Smooth muscle cell (in vitro differentiated cells): Measurements from ENCODE around the gene RMND5A. TPM values are rescaled to one million over a fixed set of nuclear protein-coding genes. Genes with fewer than 3 reads are reported as not detected.

ENCODE experiments used
- DNase-seq: peaks from one replicate; lab custom pipeline; 2025; ENCODE audit not compliant: unreplicated experiment; lab: John Stamatoyannopoulos, UW
- H2AFZ ChIP-seq: fragments of 200-600 bp; sonication (generic); 2 replicates; pipeline ENCODE4 v1.6.0; 2016; ENCODE audit warnings: antibody characterized with exemption, low read depth, mild to moderate bottlenecking
- H3F3A ChIP-seq: fragments of 200-600 bp; sonication (generic); 2 replicates; pipeline ENCODE4 v1.6.0; 2017; ENCODE audit warnings: antibody characterized with exemption, low read depth
- H3K27ac ChIP-seq: fragments of 200-600 bp; sonication (generic); 2 replicates; pipeline ENCODE4 v1.5.1; 2016; ENCODE audit warnings: low read depth, mild to moderate bottlenecking
- H3K27me3 ChIP-seq: fragments of 200-600 bp; sonication (generic); 2 replicates; pipeline ENCODE4 v1.6.1; 2016; ENCODE audit warnings: low read depth, mild to moderate bottlenecking
- H3K36me3 ChIP-seq: fragments of 200-600 bp; sonication (generic); 2 replicates; pipeline ENCODE4 v1.5.1; 2016; ENCODE audit warnings: low read depth
- H3K4me1 ChIP-seq: fragments of 200-600 bp; sonication (generic); 2 replicates; pipeline ENCODE4 v1.5.1; 2016; ENCODE audit warnings: low read depth
- H3K4me2 ChIP-seq: fragments of 200-600 bp; sonication (generic); 2 replicates; pipeline ENCODE4 v1.6.0; 2016; ENCODE audit warnings: mild to moderate bottlenecking
- H3K4me3 ChIP-seq: fragments of 200-600 bp; sonication (generic); 2 replicates; pipeline ENCODE4 v1.5.1; 2016; ENCODE audit warnings: mild to moderate bottlenecking
- H3K79me2 ChIP-seq: fragments of 200-600 bp; sonication (generic); 2 replicates; pipeline ENCODE4 v1.6.0; 2016; ENCODE audit warnings: low read depth, mild to moderate bottlenecking
- H3K9ac ChIP-seq: fragments of 200-600 bp; sonication (generic); 2 replicates; pipeline ENCODE4 v1.6.0; 2016; ENCODE audit warnings: low read depth
- H3K9me3 ChIP-seq: fragments of 200-600 bp; sonication (generic); replicated peaks from 2 replicates; pipeline ENCODE4 v1.5.1; 2016; ENCODE audit warnings: low read depth
- H4K20me1 ChIP-seq: fragments of 200-600 bp; sonication (generic); 2 replicates; pipeline ENCODE4 v1.6.0; 2016; ENCODE audit warnings: low read depth
- WGBS: methylation state at CpG from one replicate; pipeline ENCODE4 v1.1.7; 2016; ENCODE audit warnings: low lambda C conversion rate; 5-methylcytosine and 5-hydroxymethylcytosine counted together
- polyA plus RNA-seq: library from polyadenylated mRNA; unstranded; fragments of >200 nt; fragmentation: Nextera tagmentation; extraction: Ambion mirVana; gene quantifications from 2 replicates; pipeline ENCODE4 v1.2.1, GENCODE V29; 2016
- total RNA-seq: library from RNA; depleted of rRNA; stranded (reverse); fragments of >200 nt; gene quantifications from 2 replicates; pipeline ENCODE4 v1.2.3, GENCODE V29; 2014
- TF ChIP-seq, protein P1 (sequence below): fragments of 200-600 bp; sonication (generic); IDR thresholded peaks from 2 replicates; pipeline ENCODE4 v1.5.1; 2017; ENCODE audit warnings: borderline replicate concordance, mild to moderate bottlenecking, antibody characterized with exemption; ENCODE audit not compliant: insufficient read depth, poor library complexity, severe bottlenecking

Gene RMND5A
- total and polyA plus RNA-seq, 2 experiments from 2014 or later = 6.0 to 26.8 TPM

DNA sequence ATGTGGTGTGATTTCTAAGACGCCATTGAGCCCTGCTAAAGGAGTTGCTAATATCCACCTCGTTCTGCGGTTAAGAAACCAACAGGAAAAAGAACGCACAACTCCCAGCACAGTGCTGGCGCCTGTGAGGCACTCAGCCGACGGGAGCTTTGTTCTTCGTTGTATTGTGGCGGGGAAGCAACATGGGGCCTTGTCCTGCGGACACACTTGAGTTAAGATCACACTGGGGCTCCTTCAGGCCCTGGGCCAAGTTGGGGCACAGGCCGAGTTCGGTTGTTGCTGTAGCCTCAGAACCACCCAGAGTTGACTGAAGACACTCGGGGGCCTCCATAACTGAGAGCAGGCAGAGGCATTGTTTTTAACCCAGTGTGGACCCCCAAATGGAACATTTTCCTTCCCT lies 101.2 kb downstream of the RMND5A start:
- no peak for DNase-seq
- Histone ChIP-seq H3K4me3 (no peak overlapping the region), H2AFZ (no peak overlapping the region), H3K9ac (no peak overlapping the region), H4K20me1 (no peaks in the 10 kb centered on the region), H3K36me3 (no peaks in the 10 kb centered on the region), H3K27me3 (no peaks in the 10 kb centered on the region), H3K27ac (no peak overlapping the region), H3K4me2 (no peak overlapping the region), H3K79me2 (no peaks in the 10 kb centered on the region), H3K9me3 (peaks cover 6% of the 10 kb centered on the region), H3K4me1 (no peaks in the 10 kb centered on the region), H3F3A (no peaks in the 10 kb centered on the region)
- WGBS = 93% methylated on average over 13 of the region's 13 CpGs
- TF ChIP-seq, protein P1, sequence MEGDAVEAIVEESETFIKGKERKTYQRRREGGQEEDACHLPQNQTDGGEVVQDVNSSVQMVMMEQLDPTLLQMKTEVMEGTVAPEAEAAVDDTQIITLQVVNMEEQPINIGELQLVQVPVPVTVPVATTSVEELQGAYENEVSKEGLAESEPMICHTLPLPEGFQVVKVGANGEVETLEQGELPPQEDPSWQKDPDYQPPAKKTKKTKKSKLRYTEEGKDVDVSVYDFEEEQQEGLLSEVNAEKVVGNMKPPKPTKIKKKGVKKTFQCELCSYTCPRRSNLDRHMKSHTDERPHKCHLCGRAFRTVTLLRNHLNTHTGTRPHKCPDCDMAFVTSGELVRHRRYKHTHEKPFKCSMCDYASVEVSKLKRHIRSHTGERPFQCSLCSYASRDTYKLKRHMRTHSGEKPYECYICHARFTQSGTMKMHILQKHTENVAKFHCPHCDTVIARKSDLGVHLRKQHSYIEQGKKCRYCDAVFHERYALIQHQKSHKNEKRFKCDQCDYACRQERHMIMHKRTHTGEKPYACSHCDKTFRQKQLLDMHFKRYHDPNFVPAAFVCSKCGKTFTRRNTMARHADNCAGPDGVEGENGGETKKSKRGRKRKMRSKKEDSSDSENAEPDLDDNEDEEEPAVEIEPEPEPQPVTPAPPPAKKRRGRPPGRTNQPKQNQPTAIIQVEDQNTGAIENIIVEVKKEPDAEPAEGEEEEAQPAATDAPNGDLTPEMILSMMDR = no peak

DNA sequence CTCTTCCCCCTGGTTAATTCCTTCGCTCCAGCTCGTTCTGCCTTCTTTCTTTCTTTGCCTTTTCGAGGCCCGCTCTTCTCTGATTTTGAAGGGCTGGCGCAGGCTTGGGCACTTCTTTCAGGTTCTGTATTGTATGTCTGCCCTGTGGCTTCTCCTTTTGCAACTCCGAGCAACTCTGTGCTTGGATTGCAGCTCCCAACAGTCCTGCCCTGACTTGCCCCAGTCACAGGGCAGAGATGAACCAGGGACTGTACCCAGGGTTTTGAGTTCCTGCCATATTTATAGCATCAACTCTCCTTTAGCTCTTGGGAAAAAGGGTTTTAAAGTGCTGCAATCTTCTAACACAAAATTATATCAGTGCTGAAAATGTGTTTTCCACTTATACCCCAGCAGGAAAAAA lies 101.8 kb downstream of the RMND5A start:
- 90% methylated on average over 6 of the region's 6 CpGs for WGBS
- TF ChIP-seq, protein P1 = no peak
- no peak for DNase-seq
- no peaks in the 10 kb centered on the region for H3K36me3 ChIP-seq
- H3K79me2 ChIP-seq = no peaks in the 10 kb centered on the region
- H4K20me1 ChIP-seq = no peaks in the 10 kb centered on the region
- no peak overlapping the region for H3K4me3 ChIP-seq
- H3K9me3 ChIP-seq = peaks cover 6% of the 10 kb centered on the region
- no peak overlapping the region for H3K4me2 ChIP-seq
- no peak overlapping the region for H2AFZ ChIP-seq
- no peak overlapping the region for H3K27ac ChIP-seq
- no peak overlapping the region for H3K9ac ChIP-seq
- no peaks in the 10 kb centered on the region for H3F3A ChIP-seq
- H3K27me3 ChIP-seq = no peaks in the 10 kb centered on the region
- no peaks in the 10 kb centered on the region for H3K4me1 ChIP-seq

DNA sequence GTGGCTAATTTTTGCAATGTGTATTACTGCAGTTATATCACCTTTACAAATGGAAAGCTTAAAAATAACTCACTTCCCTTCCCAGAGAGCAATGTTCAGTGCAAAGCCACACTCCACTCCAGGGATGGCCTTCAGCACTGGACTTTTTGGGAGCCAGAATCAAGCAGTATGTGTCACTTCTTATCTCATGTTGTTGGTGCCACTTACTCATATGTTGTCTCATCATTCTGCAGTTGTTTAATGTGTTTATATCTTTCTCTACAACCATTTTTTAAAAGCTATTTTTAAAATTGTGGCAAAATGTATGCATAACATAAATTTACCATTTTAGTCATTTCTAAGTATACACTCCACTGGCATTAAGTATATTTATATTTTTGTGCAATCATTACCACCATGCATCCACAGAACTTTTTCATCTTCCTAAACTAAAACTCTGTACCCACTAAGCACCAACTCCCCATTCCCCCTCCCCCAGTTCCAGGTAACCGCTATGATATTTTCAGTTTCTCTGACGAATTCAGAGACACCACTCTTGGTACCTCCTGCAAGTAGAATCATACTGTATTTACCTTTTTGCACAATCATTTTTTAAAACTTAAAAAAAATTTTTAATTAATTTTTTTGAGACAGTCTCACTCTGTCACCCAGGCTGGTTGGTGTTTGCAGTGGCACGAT lies 102.7 kb downstream of the RMND5A start:
- no peak for DNase-seq

More for the DNA sequence above, 102.7 kb downstream of the RMND5A start:
- H3K4me3 ChIP-seq = no peak overlapping the region
- H3F3A ChIP-seq = no peaks in the 10 kb centered on the region
- no peaks in the 10 kb centered on the region for H3K36me3 ChIP-seq
- no peaks in the 10 kb centered on the region for H3K4me1 ChIP-seq
- H4K20me1 ChIP-seq = no peaks in the 10 kb centered on the region
- peaks cover 6% of the 10 kb centered on the region for H3K9me3 ChIP-seq
- WGBS = 95% methylated on average over 3 of the region's 3 CpGs
- H3K9ac ChIP-seq = no peak overlapping the region
- H3K4me2 ChIP-seq = no peak overlapping the region
- no peaks in the 10 kb centered on the region for H3K27me3 ChIP-seq
- TF ChIP-seq, protein P1 = no peak
- no peaks in the 10 kb centered on the region for H3K79me2 ChIP-seq
- no peak overlapping the region for H2AFZ ChIP-seq
- H3K27ac ChIP-seq = no peak overlapping the region
